Activated T-helper 1 cell treated with anti-CD3 and anti-CD28 coated beads, Interleukin-2, amount 50 U/mL, for 16 hours (primary cell): ENCODE measurements around the gene NFATC2.

Experiments used
- DNase-seq, 2 donors: peaks; one replicate each; pipeline ENCODE4 v3.0.0-alpha.2; 2020; ENCODE audit warnings: low read depth in 1 of 2, low spot score in 1 of 2

Gene NFATC2

DNA sequence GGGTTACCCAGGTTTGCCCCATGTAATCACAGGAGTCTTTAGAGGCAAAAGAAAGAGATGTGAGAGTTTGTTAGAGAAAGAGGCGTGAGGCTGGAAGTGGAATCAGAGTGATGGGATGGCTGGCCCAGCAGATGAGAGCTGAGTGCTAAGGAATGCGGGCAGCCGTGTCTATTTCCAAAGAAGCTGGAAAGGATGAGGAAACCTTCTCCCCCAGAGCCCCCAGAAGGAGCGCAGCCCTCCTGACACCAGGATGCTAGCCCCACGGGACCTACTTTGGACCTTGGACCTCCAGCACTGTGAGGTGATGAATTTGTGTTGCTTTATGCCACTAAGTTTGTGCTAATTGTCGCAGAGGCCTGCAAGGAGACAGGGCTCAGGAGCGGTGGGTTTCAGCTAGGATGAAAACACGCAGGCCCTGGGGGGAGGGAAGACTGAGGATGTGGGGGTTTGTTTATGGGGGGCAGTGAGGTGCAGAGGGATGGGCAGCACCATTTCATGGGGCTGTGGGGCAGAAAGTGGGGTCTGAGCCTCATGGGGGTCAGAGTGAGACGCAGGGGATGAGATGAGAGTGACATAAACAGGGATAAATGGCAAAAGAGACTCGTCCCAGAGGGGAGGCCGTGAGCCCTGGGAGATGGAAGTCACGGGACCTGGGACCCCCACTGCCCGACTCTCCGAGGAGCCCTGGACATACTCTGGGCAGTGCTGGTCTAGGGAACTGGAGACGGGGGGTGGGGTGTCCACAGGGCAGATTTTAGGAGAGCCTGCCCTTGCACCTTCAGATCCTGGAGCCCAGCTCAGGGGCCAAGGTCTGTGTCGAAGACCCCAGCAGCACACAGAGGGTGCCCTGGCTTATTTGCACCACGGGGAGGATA is 160.2 kb downstream of the NFATC2 start:
- DNase-seq = no peak

DNA sequence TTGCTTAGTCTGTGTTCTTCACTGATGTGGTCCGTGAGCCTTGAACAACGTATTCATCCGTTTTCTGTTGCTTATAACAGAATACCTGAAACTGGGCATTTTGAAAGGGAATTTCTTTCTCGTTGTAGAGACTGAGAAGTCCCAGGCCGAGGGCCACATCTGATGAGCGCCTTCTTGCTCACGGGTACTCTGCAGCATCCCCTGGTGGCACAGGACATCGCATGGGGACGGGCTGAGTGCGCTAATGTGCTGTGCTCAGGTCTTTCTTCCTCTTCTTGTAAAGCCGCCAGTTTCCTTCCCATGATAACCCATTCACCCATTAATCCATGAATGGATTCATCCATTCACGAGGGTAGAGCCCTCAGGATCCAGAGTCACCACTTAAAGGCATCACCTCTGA is 161.0 kb downstream of the NFATC2 start:
- no peak for DNase-seq

DNA sequence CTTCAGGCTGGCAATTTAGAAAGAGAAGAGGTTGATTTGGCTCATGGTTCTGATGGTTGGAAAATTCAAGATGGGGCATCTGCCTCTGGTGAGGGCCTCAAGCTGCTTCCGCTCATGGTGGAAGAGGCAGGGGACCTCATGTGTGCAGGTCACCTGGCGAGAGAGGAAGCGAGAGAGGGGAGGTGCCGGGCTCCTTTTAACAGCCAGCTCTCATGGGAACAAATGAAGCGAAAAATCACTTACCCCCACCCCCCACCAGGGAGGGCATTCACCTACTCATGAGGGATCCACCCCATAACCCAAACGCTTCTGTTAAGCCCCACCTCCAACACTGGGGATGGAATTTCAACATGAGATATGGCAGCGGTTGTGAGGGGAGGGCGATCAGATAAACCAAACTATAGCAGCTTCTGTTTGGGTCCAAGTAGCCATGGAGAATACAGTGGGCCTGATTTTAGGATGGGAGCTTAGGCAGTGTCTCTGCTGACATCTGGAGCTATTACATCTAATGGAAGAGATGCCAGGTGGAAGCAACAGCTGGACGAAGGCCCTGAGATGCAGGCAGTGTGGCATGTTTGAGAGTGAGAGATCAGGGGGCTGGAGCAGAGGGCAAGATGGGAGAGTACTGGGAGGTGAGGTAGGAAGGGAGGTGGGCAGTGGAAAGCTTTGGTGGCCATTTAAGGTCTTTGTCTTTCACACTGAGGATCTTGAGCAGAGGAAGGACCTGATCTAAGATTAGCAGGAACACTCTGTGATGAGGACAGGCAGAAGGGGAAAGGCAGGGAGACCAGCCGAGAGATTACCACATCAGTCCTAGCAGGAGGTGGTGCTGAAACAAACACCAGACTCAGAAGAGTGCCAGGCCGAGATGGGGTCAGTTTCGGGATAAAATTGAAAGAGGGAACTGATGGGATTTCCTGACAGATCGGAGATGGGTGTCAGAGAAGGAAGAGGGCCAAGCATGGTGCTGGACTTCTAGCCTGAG is 161.8 kb downstream of the NFATC2 start:
- DNase-seq = no peak

DNA sequence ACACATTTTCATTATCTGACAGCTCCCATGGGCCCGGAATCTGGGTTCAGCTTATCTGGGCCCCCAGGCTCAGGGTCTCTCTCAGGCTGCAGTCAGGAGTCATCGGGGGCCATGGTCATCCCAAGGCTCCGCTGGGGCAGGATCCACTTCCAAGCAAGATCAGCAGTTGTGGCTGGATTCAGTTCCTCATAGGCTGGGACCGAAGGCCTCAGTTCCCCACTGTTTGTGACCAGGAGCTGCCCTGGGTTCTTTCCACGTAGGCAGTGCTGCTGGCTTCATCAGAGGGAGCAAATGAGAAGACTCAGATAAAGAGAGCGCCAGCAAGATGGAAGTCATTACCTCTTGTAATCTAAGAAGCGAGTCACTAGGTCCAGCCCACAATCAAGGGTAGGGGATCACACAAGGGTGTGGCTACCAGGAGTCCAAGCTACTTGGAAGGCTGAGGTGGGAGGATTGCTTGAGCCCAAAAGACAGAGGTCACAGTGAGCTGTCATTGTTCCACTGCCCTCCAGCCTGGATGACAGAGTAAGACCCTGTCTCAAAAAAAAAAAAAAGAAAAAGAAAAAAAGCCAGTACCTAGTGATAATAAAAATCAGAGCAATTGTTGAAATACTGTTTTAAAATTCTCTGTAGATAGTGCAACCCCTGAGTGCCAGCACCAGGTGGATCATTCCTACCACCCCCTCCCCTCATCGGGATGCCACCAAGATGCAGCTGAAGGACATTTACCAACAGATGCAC is 162.7 kb downstream of the NFATC2 start:
- DNase-seq = no peak

DNA sequence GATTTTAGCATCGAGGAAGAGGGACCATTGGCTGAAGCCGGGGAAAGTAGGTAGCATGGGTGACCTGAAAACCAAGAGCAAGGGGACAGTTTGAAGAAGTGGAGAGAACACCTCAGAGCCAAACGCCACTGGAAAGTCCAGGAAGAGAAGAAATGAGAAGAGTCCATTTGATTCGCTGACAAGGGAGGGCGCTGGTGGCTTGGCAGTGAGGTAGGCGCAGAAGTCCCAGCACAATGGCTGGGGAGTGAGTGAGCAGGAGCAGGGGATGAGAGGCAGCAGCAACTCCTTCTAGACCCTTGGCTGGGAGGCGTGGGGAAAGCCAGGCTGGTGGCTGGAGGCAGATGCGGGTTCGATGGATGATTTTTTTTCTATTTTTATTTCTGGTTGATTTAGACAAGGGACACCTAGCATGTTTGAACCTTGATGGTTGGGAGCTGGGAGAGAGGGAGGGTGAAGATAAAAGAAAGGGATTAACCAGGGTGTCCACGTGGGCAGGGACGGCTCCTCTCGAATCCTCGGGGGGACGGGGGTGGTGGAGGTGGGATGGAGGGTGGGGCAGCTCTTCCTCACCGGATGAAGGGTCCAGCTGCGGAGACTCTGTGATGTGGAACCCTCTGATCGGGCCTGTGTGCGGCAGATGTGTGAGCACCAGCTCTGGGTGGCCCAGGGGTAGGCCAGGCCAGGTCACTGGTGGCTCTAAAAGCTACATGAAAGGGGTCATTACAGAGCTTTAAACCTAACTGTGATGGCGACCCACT is 164.2 kb downstream of the NFATC2 start:
- no peak for DNase-seq

DNA sequence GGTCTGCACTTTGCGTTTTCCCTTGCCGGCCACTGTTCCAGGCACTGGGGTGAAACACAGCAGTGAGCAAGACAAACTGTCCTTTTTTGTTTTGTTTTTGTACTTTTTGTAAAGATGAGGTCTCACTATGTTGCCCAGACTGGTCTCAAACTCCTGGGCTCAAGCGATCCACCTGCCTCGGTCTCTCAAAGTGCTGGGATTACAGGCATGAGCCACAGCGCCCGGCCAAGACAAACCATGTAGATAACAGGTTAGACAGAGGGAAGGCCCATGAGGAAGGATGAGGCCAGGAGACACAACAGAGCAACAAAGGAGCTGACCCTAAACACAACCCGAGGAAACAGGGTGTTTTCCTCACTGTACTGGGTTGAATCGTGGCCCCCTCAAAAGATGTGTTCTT is 165.4 kb downstream of the NFATC2 start:
- no peak for DNase-seq

DNA sequence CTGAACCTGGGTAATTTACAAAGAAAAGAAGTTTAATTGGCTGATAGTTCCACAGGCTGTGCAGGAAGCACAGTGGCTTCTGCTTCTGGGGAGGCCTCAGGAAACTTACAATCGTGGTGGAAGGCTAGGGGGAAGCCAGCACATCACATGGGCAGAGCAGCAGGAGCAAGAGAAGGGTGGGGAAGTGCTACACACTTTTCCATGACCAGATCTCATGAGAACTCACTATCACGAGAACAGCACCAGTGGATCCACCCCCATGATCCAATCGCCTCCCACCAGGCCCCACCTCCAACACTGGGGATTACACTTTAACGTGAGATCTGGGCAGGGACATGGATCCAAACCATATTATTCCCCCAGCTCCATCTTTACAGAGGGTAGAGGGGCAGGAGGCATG is 166.4 kb downstream of the NFATC2 start:
- DNase-seq = no peak

DNA sequence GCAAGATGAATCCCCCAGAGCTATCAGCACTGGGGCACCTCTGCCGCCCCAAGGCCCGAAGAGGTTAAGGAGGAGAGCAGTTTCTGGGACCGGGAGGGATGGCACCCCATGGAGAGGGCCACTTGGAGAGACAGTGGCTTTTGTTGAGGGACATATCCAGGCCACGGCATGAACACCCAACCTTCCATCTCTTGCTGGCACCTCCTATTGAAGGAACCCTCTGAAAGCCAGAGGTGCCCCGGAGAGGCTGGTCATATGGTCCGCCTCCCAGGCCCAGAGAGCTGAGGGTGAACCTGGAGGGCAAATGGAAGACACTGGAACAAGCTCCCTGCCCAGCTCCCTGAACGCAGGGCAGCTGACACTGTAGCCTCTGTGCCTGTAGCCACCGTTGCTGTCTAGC is 167.0 kb downstream of the NFATC2 start:
- no peak for DNase-seq

DNA sequence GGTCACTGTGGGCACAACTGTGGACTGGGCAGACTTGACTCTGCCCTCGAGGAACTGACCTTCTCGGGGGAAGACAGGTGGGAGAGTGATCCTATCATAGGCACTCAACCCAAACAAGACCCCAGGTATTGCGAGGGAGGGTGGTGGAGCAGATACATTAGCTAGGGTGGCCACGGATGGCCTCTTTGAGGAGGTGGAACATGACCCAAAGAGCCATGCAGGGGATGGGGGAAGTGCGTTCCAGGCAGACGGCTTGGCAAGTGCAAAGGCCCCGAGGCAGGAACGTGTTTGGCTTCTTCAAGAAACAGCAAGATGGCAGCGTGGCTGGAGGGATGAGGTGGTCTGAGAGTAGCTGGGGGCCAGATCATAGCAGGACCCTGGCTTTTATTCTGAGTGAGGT is 167.6 kb downstream of the NFATC2 start:
- DNase-seq = no peak

DNA sequence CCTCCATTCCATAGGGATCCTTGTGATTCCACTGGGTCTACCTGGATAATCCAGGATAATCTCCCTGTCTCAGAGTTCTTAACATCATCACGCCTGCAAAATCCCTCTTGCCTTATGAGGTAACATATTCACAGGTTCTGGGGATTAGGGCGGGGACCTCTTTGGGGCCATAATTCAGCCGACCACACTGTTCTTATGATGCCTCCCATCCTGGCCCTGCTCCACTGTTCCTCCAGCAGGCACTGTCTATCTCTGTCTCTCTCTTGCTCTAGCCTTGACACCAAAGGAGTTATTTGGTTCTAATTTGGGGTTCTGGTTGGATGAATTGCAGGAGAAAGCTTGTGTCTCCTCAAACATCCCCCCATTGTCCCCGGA is 168.1 kb downstream of the NFATC2 start:
- DNase-seq = no peak

DNA sequence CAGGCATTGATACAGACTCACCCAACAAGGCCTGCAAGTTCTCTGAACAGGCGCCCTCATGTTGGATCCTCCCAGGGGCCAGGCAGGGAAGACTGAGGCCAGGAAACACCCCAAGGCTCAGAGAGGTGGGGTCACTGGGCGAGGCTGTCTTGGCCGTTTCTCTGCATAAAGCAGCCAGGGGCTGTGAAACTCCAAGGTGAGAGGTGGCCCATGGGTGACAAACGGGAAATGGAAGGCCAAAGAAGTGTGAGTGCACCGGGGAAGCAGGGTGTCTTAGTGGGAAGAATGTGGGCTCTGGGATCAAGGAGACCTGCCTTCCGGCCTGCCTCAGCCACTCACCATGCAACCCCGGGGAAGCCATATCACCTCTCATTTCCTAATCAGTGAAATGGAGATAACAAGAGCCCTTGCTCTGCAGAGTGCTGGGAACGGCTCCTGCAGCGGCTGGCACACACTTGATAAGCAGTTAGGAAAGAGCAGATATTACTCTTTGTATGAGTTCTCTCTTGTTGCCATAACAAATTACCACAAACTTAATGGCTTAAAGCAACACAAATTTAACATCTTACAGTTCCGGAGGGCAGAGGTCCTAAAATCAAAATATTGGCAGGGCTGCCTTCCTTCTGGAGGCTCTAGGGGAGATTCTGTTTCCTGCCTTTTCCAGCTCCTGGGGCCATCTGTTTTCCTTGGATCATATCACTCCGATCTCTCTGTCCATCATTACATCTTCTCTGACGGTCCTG is 168.6 kb downstream of the NFATC2 start:
- DNase-seq = no peak

DNA sequence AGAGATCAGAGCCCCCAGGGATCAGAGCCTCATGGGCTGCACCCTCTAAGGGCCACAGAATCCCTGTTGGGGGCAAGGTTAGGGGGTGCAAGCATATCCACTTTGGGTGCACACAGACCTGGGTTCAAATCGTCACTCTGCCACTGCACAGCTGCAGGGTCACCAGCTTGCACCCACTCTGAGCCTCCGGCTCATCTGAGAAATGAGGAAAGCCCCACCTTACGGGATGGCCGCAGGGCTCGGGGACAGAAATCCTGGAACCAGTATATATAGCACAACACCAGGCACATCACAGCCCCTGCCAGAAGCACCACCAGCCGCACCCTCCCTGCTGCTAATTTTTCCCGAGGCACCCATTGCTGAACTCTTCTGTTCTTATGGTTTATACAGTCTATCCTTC is 169.6 kb downstream of the NFATC2 start:
- DNase-seq = no peak

DNA sequence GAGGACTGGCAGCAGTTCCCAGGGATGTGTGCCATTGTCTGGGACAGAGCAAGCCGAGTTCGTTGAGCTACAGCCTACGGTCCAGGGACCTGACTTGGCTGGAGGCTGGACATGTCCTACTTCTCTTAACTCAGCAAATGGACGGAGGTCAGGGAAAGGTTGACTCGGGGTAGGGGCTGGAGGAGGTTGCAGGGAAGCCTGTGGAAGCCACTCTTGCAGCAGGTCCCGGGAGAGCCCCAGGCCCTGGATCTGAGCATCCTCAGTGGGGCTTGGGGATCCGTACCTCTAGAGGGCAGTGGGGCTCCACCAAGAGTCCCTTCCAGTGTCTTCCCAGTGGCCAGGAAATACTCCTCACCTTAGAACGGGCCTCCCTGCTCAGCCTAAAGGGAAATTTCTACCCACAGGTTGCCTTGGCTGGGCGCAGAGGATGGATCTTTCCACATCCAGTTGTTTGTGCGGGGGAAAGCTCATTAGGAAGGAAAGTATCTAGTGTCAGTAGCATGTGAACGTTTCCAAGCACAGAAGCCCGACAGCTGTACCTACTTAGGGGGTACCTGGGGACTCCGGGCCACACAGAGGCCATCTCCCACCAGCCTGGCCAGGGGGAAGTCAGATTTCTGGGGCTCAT is 170.2 kb downstream of the NFATC2 start:
- DNase-seq = peak; percentile 25 to 28

DNA sequence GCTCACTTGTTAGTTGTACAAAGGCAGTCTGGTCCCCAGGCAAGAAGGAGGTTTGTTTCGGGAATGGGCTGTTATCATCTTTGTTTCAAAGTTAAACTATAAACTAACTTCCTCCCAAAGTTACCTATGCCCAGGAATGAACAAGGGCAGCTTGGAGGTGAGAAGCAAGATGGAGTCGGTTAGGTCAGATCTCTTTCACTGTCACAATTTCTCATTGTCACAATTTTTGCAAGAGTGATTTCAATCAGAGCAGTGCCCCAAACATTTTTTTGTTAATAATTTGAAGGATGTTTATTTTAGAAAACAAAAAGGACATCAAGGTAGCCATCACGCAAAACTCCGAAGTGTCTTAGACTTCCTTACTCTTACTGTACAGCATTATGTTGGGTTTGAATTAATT is 170.8 kb downstream of the NFATC2 start:
- no peak for DNase-seq

DNA sequence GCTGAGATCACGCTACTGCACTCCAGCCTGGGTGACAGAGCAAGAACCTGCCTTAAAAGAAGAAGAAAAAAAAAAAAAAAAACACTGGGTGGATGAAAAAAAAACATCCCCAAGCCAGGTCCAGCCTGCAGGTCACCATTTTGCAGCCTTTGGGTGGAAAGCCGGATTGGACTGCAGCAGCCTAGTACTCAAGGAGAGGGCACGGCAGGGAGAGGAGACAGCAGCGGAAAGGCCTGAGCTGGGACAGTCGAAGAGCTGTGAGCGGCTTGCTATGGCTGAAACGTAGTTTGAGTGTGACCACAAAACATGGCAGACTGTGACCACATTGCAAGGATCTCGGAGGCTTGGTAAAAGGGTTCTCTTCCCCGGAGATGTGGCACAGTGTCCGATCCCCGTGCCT is 173.0 kb downstream of the NFATC2 start:
- DNase-seq = no peak

DNA sequence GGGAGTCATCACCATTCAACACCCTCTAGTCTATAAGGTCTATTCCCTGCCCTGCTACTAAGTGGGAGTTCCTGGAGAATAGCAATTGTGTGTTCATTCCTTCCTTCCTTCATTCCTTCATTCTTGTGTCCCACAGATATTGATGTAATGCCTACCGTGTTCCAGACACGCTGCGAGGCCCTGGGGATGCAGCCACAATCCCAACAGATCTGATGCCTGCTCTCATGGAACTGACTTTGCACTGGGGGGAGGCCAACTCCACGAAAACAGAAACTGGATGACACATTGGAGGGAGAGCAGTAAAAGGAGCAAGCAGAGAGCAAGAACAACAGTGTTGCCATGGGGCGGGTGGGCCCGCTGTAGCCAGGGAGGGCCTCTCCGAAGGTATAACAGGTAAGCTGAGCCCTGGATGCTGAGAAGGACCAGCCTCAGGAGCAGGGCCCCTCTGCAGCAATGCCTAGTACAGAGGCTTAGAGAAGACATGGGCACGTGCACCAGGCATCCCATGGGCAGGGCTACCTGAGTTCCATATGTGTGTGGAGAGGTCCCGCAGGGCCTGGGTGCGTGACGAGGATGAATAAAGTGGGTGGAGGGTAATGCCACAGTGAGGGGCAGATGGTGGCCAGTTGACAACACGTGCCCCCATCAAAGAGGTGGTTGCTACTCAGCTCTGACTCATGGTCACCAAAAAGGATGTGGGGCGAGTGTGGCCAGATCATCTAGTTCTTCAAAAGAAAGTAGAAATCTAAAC is 173.9 kb downstream of the NFATC2 start:
- DNase-seq = no peak

DNA sequence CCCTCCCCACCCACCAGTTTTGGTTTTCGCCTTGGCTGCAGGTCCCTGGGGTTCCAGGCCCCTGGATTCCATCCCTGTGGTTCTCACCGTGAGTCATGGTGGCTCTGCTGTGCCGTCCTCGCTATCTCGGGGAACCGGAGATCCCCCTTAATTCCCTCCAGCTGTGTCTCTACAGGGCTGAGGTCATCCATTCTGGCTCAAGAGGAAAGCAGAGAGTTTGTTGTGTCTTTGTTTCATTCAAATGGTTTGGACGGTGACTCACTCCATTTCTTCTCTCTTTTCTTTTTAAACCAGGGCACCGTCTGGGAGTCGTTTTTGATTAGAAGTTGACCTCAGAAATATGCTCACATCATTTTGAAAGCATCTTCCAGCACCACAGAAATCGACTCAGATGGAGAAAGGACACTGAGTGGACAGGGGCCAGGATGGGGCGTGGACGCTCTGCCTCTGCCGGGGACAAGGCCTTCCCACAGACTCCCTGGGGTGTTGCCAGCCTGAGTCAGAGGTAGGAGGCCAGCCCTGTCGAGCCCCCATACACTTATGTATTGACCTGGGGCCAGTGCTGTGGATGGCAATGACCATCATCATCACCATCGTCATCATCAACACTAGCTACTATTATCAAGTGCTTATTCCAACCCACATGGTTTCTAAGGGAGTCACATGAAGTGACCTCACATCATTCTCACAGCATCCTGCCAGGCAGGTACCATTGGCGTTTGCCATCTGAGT is 176.2 kb downstream of the NFATC2 start:
- no peak for DNase-seq

DNA sequence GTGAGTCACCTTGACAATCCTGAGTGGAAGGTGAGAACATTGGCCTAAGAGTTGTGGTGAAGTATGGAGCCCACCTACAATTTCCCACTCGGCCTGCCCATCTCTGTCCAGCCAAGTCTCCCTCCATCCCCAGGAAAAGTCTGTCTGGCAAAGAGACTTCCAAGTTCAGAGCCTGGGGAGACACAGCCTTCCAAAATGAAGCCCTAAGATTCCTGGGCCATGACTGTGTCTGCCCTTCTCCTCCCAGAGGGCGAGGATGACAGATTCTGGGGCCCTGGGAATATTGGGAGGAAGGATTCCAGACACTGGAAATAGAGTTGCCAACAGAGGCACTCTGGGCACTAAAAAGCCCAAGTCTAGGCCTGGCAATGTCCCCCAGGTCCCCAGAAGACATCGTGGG is 176.8 kb downstream of the NFATC2 start:
- DNase-seq = no peak
